ENCODE data around the gene ADAMTSL4. TPM values are rescaled to one million over a fixed set of nuclear protein-coding genes. Genes with fewer than 3 reads are reported as not detected.

The ADAMTSL4 gene
- total RNA-seq, 4 donors from 2014 or later, result 7.2 to 22.7 (median 18.0) TPM

GRCh38 chr1:150575518-150576366 is 26.5 kb downstream of the ADAMTSL4 start:
- Histone ChIP-seq H3K9me3 (no peaks in the 10 kb centered on the region), H3K4me3 (peak overlapping the region; percentile 98), H3K4me1 (peaks cover 62% of the 10 kb centered on the region), H3K27ac (peak overlapping the region; percentile 100), H3K36me3 (peaks cover 57% of the 10 kb centered on the region), H3K27me3 (no peaks in the 10 kb centered on the region)
- TF ChIP-seq POLR2A (IDR thresholded peaks at IDR 0.05), result peak in 1 of 2 donors; percentile 25
- TF ChIP-seq POLR2AphosphoS5 (IDR thresholded peaks at IDR 0.05), result peak in 1 of 3 donors; percentile 4
- no peak for TF ChIP-seq EP300 (IDR thresholded peaks at IDR 0.05)
- 9% methylated on average over 1 of the region's 1 CpG for WGBS
- no peak for DNase-seq (ENCODE audit: low spot score in 2 of 2)

GRCh38 chr1:150576367-150576711 is 27.1 kb downstream of the ADAMTSL4 start:
- TF ChIP-seq EP300 (IDR thresholded peaks at IDR 0.05) (no peak), POLR2AphosphoS5 (IDR thresholded peaks at IDR 0.05) (no peak), CTCF (IDR thresholded peaks at IDR 0.05) (no peak), POLR2A (IDR thresholded peaks at IDR 0.05) (no peak)
- no peaks in the 10 kb centered on the region for H3K27me3 ChIP-seq
- H3K36me3 ChIP-seq, result peaks cover 57% of the 10 kb centered on the region
- no peaks in the 10 kb centered on the region for H3K9me3 ChIP-seq
- H3K27ac ChIP-seq, result peak overlapping the region; percentile 100
- 3% methylated on average over 4 of the region's 4 CpGs for WGBS
- no peak for DNase-seq (ENCODE audit: low spot score in 2 of 2)
- peak overlapping the region; percentile 98 for H3K4me3 ChIP-seq
- H3K4me1 ChIP-seq, result peaks cover 56% of the 10 kb centered on the region

- no peak for DNase-seq (ENCODE audit: low spot score in 2 of 2)
- H3K4me1 ChIP-seq, result peaks cover 49% of the 10 kb centered on the region
- H3K4me3 ChIP-seq, result peak overlapping the region; percentile 98
- H3K36me3 ChIP-seq, result peaks cover 54% of the 10 kb centered on the region
- TF ChIP-seq POLR2A (IDR thresholded peaks at IDR 0.05), result no peak
- peak in 1 of 3 donors; percentile 12 for TF ChIP-seq POLR2AphosphoS5 (IDR thresholded peaks at IDR 0.05)
- H3K27ac ChIP-seq, result peak overlapping the region; percentile 100
- H3K9me3 ChIP-seq, result no peaks in the 10 kb centered on the region
- WGBS, result 0% methylated on average over 2 of the region's 2 CpGs
- H3K27me3 ChIP-seq, result no peaks in the 10 kb centered on the region
Measured at GRCh38 chr1:150576794-150577556, 27.8 kb downstream of the ADAMTSL4 start.

- no peaks in the 10 kb centered on the region for H3K9me3 ChIP-seq
- H3K27me3 ChIP-seq, result no peaks in the 10 kb centered on the region
- H3K27ac ChIP-seq, result peak overlapping the region; percentile 100
- DNase-seq (ENCODE audit: low spot score in 2 of 2), result no peak
- peaks cover 48% of the 10 kb centered on the region for H3K36me3 ChIP-seq
- peak overlapping the region; percentile 98 for H3K4me3 ChIP-seq
- peaks cover 42% of the 10 kb centered on the region for H3K4me1 ChIP-seq
- WGBS, result under 1% methylated on average over 11 of the region's 11 CpGs
- peak in 1 of 3 donors; percentile 8 for TF ChIP-seq POLR2AphosphoS5 (IDR thresholded peaks at IDR 0.05)
- no peak for TF ChIP-seq CTCF (IDR thresholded peaks at IDR 0.05)
Measured at GRCh38 chr1:150577557-150578271, 28.5 kb downstream of the ADAMTSL4 start.

- H3K36me3 ChIP-seq, result peaks cover 40% of the 10 kb centered on the region
- peak in 1 of 2 donors; percentile 83 for DNase-seq (ENCODE audit: low spot score in 2 of 2)
- H3K27me3 ChIP-seq, result no peaks in the 10 kb centered on the region
- TF ChIP-seq EP300 (IDR thresholded peaks at IDR 0.05), result no peak
- peak; percentile 63 to 92 (median 80) for TF ChIP-seq POLR2AphosphoS5 (IDR thresholded peaks at IDR 0.05)
- TF ChIP-seq POLR2A (IDR thresholded peaks at IDR 0.05), result peak in 1 of 2 donors; percentile 53
- H3K4me3 ChIP-seq, result peak overlapping the region; percentile 98
- under 1% methylated on average over 41 of the region's 50 CpGs for WGBS
- H3K27ac ChIP-seq, result peak overlapping the region; percentile 100
- H3K4me1 ChIP-seq, result peaks cover 34% of the 10 kb centered on the region
- no peaks in the 10 kb centered on the region for H3K9me3 ChIP-seq
Measured at GRCh38 chr1:150578272-150579109, 29.3 kb downstream of the ADAMTSL4 start.
